Loucy (cell line): Measurements from ENCODE around the gene UNK.

Experiments
- EZH2phosphoT487 ChIP-seq: fragments of 200-600 bp; IDR thresholded peaks from 2 replicates; pipeline ENCODE4 v1.6.1; 2018; ENCODE audit warnings: antibody characterized with exemption, mild to moderate bottlenecking, moderate library complexity, borderline replicate concordance
- TF ChIP-seq, protein P1 (sequence below): fragments of 200-600 bp; sonication (generic); conservative IDR thresholded peaks from 2 replicates; pipeline ENCODE4 v1.5.1; 2014; ENCODE audit warnings: mild to moderate bottlenecking, antibody characterized with exemption, low read length

DNA sequence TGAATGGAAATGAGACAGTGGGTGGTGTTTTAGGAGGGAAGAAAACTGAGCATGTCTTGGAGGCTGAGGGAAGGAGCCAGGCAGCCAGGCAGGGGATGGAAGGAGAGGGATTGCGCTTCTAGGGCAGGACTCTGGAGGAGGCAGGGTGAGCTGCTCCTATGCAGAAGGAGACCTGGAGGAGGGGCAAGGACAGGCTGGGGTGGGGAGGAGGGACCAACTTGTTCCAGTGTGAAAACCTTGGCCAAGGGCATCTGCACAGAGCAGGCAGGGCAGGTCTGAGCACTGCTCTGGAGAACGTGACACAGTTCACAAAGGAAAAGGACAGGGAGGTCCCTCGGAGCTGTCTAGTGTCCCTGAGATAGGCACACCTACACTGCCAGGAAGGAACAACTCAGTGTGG is 25.1 kb upstream of the UNK start:
- TF ChIP-seq, protein P1, sequence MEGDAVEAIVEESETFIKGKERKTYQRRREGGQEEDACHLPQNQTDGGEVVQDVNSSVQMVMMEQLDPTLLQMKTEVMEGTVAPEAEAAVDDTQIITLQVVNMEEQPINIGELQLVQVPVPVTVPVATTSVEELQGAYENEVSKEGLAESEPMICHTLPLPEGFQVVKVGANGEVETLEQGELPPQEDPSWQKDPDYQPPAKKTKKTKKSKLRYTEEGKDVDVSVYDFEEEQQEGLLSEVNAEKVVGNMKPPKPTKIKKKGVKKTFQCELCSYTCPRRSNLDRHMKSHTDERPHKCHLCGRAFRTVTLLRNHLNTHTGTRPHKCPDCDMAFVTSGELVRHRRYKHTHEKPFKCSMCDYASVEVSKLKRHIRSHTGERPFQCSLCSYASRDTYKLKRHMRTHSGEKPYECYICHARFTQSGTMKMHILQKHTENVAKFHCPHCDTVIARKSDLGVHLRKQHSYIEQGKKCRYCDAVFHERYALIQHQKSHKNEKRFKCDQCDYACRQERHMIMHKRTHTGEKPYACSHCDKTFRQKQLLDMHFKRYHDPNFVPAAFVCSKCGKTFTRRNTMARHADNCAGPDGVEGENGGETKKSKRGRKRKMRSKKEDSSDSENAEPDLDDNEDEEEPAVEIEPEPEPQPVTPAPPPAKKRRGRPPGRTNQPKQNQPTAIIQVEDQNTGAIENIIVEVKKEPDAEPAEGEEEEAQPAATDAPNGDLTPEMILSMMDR: no peak
- no peak for TF ChIP-seq EZH2phosphoT487
